Activated naive CD8-positive, alpha-beta T cell treated with anti-CD3 and anti-CD28 coated beads, Interleukin-2, amount 50 U/mL, for 24 hours (primary cell): ENCODE results near the gene NUDT6.
"Not testable (repeated sequence)": the region's sequence is repeated elsewhere in the genome, so short reads cannot be mapped to it uniquely, and the experiment has no call there.

Experiments
- ATAC-seq: fragments of 150-1000 bp; cut with Tn5 transposase; one replicate; pipeline ENCODE4 v1.10.0; 2021
- DNase-seq: peaks from one replicate; pipeline ENCODE4 v3.0.0; 2021
- H3K27ac Mint-ChIP-seq: one replicate; pipeline ENCODE4 v1.8.0; 2021; ENCODE audit warnings: mild to moderate bottlenecking, mixed read lengths
- H3K27me3 Mint-ChIP-seq: one replicate; pipeline ENCODE4 v1.8.0; 2021; ENCODE audit warnings: mixed read lengths
- H3K36me3 Mint-ChIP-seq: one replicate; pipeline ENCODE4 v1.8.0; 2021; ENCODE audit warnings: low read depth, mixed read lengths
- H3K4me1 Mint-ChIP-seq: one replicate; pipeline ENCODE4 v1.8.0; 2021; ENCODE audit warnings: mixed read lengths
- H3K4me3 Mint-ChIP-seq: one replicate; pipeline ENCODE4 v1.8.0; 2021; ENCODE audit warnings: mild to moderate bottlenecking, moderate library complexity, mixed read lengths
- H3K9me3 Mint-ChIP-seq: one replicate; pipeline ENCODE4 v1.8.0; 2021; ENCODE audit warnings: mixed read lengths

NUDT6 gene, protein sequence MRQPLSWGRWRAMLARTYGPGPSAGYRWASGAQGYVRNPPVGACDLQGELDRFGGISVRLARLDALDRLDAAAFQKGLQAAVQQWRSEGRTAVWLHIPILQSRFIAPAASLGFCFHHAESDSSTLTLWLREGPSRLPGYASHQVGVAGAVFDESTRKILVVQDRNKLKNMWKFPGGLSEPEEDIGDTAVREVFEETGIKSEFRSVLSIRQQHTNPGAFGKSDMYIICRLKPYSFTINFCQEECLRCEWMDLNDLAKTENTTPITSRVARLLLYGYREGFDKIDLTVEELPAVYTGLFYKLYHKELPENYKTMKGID

DNA sequence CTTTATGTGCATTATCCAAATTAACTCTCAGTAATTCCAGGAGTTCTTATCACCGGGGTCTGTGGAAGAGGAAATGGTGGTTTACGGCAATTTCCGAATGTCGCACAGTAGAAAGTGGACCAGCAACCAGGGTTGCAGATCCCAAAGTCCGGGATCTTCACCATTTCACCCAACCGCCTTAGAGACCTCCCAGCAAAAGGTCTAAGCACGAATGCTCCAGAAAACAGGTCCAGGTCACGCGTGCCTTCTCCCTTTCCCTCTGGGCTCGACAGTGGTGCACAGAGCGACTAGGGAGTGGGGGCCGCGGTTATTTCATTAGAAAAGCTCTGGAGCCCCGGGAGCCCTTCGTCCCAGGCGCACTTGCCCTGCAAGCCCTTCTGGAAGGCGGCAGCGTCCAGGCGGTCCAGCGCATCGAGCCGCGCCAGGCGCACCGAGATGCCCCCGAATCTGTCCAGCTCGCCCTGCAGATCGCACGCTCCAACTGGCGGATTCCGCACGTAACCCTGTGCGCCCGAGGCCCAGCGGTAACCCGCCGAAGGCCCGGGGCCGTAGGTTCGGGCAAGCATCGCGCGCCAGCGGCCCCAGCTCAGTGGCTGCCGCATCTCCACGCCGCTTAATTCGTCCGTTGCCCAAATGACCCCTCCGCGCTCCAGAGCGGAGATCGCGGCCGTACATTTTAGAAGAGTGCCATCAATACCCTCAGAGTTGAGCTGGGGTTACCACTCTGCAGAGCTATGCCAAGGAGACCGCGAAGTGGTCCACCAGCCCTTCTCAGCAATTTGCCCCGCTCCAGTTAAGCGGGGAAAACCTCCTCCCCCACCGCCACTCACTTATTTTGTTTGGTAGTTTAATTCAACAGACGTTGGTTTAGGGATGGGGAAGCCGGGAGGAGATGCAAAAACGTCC is at the start of gene NUDT6:
Gene NUDT6, minus strand, starts transcription at position 627 of the 906 bp plus-strand sequence. Its CDS starts 25 bp downstream, at position 602.
- Mint-ChIP-seq H3K4me3 (no peak within 1 kb of the TSS), H3K4me1 (peaks cover 6% of the 10 kb centered on the region), H3K36me3 (no peaks in the 10 kb centered on the region), H3K9me3 (no peaks in the 10 kb centered on the region), H3K27ac (peak within 1 kb of the TSS; percentile 91), H3K27me3 (no peaks in the 10 kb centered on the region)
- DNase-seq (peak; percentile 36), ATAC-seq (peak; percentile 62)

GRCh38 chr4:122968227-122968812 is 45.9 kb upstream of the NUDT6 start:
- Mint-ChIP-seq H3K4me1 (peaks cover 2% of the 10 kb centered on the region), H3K36me3 (peaks cover 7% of the 10 kb centered on the region), H3K27me3 (no peaks in the 10 kb centered on the region), H3K4me3 (no peak overlapping the region), H3K9me3 (no peaks in the 10 kb centered on the region), H3K27ac (no peak overlapping the region)
- ATAC-seq (no peak), DNase-seq (no peak)

GRCh38 chr4:122967231-122967630 is 44.8 kb upstream of the NUDT6 start:
- H3K4me1 Mint-ChIP-seq: peaks cover 8% of the 10 kb centered on the region
- H3K9me3 Mint-ChIP-seq: no peaks in the 10 kb centered on the region
- ATAC-seq (no peak), DNase-seq (no peak)
- H3K36me3 Mint-ChIP-seq: peaks cover 8% of the 10 kb centered on the region
- no peak overlapping the region for H3K27ac Mint-ChIP-seq
- H3K27me3 Mint-ChIP-seq: no peaks in the 10 kb centered on the region
- no peak overlapping the region for H3K4me3 Mint-ChIP-seq

GRCh38 chr4:122966201-122966600 is 43.8 kb upstream of the NUDT6 start:
- Mint-ChIP-seq H3K9me3 (no peaks in the 10 kb centered on the region), H3K27ac (no peak overlapping the region), H3K4me3 (no peak overlapping the region), H3K4me1 (peaks cover 8% of the 10 kb centered on the region), H3K36me3 (peaks cover 6% of the 10 kb centered on the region), H3K27me3 (no peaks in the 10 kb centered on the region)
- ATAC-seq: no peak
- DNase-seq: no peak

- H3K36me3 Mint-ChIP-seq: peaks cover 6% of the 10 kb centered on the region
- no peak overlapping the region for H3K4me3 Mint-ChIP-seq
- H3K27ac Mint-ChIP-seq: no peak overlapping the region
- H3K27me3 Mint-ChIP-seq: no peaks in the 10 kb centered on the region
- DNase-seq: no peak
- peaks cover 8% of the 10 kb centered on the region for H3K4me1 Mint-ChIP-seq
- no peaks in the 10 kb centered on the region for H3K9me3 Mint-ChIP-seq
- ATAC-seq: peak; percentile 89
Observed at GRCh38 chr4:122963216-122963615, 40.8 kb upstream of the NUDT6 start.

GRCh38 chr4:122960611-122961000 is 38.2 kb upstream of the NUDT6 start:
- Mint-ChIP-seq H3K9me3 (no peaks in the 10 kb centered on the region), H3K36me3 (peaks cover 12% of the 10 kb centered on the region), H3K27me3 (no peaks in the 10 kb centered on the region), H3K4me3 (no peak overlapping the region), H3K27ac (no peak overlapping the region), H3K4me1 (peaks cover 8% of the 10 kb centered on the region)
- ATAC-seq (no peak), DNase-seq (no peak)

- ATAC-seq (no peak), DNase-seq (no peak)
- Mint-ChIP-seq H3K9me3 (no peaks in the 10 kb centered on the region), H3K4me3 (no peak overlapping the region), H3K27me3 (no peaks in the 10 kb centered on the region), H3K4me1 (peaks cover 8% of the 10 kb centered on the region), H3K36me3 (peaks cover 12% of the 10 kb centered on the region), H3K27ac (no peak overlapping the region)
Observed at GRCh38 chr4:122959981-122960610, 37.7 kb upstream of the NUDT6 start.

DNA sequence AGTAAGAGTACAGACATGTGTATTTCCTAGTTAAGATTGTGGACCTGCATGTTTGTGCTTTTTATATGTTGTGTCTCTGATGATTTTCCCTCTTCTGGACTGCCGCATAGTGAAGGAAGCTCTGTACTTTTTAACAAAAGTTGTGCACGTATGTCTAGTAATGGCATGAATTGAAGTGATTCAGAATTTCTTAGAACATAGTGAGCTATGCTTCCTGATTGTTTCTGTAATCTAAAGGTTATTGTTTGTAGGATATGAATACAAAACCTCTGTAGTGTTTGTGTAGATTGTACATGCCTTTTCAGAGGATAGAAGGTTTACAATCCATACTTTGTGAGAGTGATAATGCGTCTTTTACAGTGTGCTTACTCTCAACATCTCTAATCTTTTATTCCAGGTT is 37.0 kb upstream of the NUDT6 start:
- H3K9me3 Mint-ChIP-seq: no peaks in the 10 kb centered on the region
- peaks cover 17% of the 10 kb centered on the region for H3K36me3 Mint-ChIP-seq

DNA sequence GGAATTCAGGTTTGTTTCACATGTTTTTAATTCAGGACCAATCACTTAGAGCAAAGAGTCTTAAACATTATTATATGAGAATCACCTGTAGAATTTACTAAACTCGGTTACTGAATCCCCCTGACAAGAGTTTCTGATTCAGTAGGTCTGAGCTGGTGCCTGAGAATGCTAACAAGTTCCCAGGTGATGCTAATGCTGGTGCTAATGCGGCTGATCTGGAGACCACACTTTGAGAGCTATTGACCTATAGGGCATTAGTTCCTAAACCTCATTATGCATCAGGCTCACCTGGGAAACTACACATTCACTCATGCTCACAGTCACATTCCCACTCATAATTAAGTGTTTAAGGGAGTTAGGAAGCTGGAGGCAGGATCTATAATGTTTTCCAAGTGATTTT is 36.1 kb upstream of the NUDT6 start:
- Mint-ChIP-seq H3K27ac (no peak overlapping the region), H3K9me3 (no peaks in the 10 kb centered on the region), H3K36me3 (peaks cover 17% of the 10 kb centered on the region), H3K4me3 (no peak overlapping the region), H3K27me3 (no peaks in the 10 kb centered on the region), H3K4me1 (peaks cover 8% of the 10 kb centered on the region)
- no peak for DNase-seq
- no peak for ATAC-seq

More for the DNA sequence above, 37.0 kb upstream of the NUDT6 start:
- Mint-ChIP-seq H3K4me1 (peaks cover 8% of the 10 kb centered on the region), H3K27me3 (no peaks in the 10 kb centered on the region), H3K4me3 (no peak overlapping the region), H3K27ac (no peak overlapping the region)
- DNase-seq: no peak
- no peak for ATAC-seq

DNA sequence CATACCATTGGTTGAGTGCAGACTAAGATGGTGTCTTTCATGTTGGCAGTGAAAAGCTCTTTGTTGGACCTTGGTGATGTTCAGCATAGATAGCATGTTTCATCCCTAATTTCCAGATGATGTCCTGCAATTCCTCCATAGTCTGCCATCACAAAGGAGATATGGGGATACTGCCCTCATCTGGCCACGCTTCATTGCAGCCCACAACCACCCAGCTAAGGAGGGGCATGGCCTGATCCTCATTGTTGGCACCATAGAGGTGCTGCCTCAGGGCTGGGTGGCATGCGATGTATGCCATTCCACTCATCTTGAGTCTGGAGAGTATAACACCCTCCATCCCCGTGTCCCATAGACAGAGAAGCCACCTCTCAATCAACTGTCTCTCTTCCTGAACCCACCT is 31.5 kb upstream of the NUDT6 start:
- Mint-ChIP-seq H3K27me3 (no peaks in the 10 kb centered on the region), H3K4me1 (no peaks in the 10 kb centered on the region), H3K36me3 (peaks cover 44% of the 10 kb centered on the region), H3K9me3 (no peaks in the 10 kb centered on the region), H3K27ac (no peak overlapping the region), H3K4me3 (no peak overlapping the region)
- DNase-seq (no peak), ATAC-seq (no peak)

- ATAC-seq (no peak), DNase-seq (no peak)
- no peaks in the 10 kb centered on the region for H3K4me1 Mint-ChIP-seq
- H3K4me3 Mint-ChIP-seq: no peak overlapping the region
- no peaks in the 10 kb centered on the region for H3K27me3 Mint-ChIP-seq
- H3K9me3 Mint-ChIP-seq: no peaks in the 10 kb centered on the region
- H3K27ac Mint-ChIP-seq: no peak overlapping the region
- peaks cover 49% of the 10 kb centered on the region for H3K36me3 Mint-ChIP-seq
Observed at GRCh38 chr4:122952028-122952427, 29.6 kb upstream of the NUDT6 start.

DNA sequence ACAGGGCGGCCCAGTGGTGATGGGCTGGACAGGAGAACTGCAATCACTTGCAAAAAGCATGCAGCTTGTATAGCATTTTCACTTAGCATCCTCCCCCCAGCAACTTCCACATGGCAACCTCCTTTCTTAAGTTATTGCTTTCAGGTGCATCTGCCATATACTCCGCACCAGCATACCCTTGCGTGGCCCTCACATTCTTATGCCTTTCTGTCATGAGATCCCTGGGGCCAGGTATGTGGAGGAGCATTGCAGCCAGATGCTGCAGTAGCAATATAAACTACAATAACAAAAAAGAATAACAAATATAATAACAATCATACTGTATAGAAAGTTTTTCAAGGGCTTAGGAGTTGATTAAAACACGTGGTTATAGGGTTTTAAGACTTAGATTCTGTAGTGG is 26.3 kb upstream of the NUDT6 start:
- H3K4me1 Mint-ChIP-seq: no peaks in the 10 kb centered on the region
- DNase-seq (no peak), ATAC-seq (no peak)
- no peaks in the 10 kb centered on the region for H3K27me3 Mint-ChIP-seq
- no peak overlapping the region for H3K4me3 Mint-ChIP-seq
- H3K36me3 Mint-ChIP-seq: peaks cover 57% of the 10 kb centered on the region
- no peaks in the 10 kb centered on the region for H3K9me3 Mint-ChIP-seq
- no peak overlapping the region for H3K27ac Mint-ChIP-seq

GRCh38 chr4:122946142-122946541 is 23.7 kb upstream of the NUDT6 start:
- Mint-ChIP-seq H3K27ac (no peak overlapping the region), H3K27me3 (no peaks in the 10 kb centered on the region), H3K36me3 (peaks cover 48% of the 10 kb centered on the region), H3K4me1 (no peaks in the 10 kb centered on the region), H3K9me3 (no peaks in the 10 kb centered on the region), H3K4me3 (no peak overlapping the region)
- no peak for DNase-seq
- no peak for ATAC-seq

- DNase-seq, H3K27ac Mint-ChIP-seq, H3K27me3 Mint-ChIP-seq, H3K4me3 Mint-ChIP-seq, H3K9me3 Mint-ChIP-seq, H3K4me1 Mint-ChIP-seq, ATAC-seq: not testable (repeated sequence)
- H3K36me3 Mint-ChIP-seq: peaks cover 47% of the 10 kb centered on the region
Observed at GRCh38 chr4:122945136-122945535, 22.7 kb upstream of the NUDT6 start.
